Tibial nerve (tissue), 4 donors: ENCODE results near the gene APBA1. TPM values are rescaled to one million over a fixed set of nuclear protein-coding genes. Genes with fewer than 3 reads are reported as not detected.

Experiments used
- DNase-seq, 2 donors: peaks; one replicate each; pipeline ENCODE4 v3.0.0-alpha.2; 2019; ENCODE audit warnings: low spot score in 2 of 2
- H3K27ac ChIP-seq, 4 donors: fragments of 200-600 bp; sonication (generic) in 3 of 4; one replicate each; pipeline ENCODE4 v1.5.1; 2017 to 2019; ENCODE audit warnings: mild to moderate bottlenecking in 1 of 4
- H3K27me3 ChIP-seq, 2 donors: fragments of 200-600 bp; sonication (generic) in 1 of 2; one replicate each; pipeline versions ENCODE4 v1.5.1 to v1.6.0; 2017 to 2019
- H3K36me3 ChIP-seq, 3 donors: fragments of 200-600 bp; sonication (generic); one replicate each; pipeline ENCODE4 v1.5.1; 2018 to 2019
- H3K4me1 ChIP-seq, 4 donors: fragments of 200-600 bp; sonication (generic) in 3 of 4; one replicate each; pipeline ENCODE4 v1.5.1; 2017 to 2019
- H3K4me3 ChIP-seq, 4 donors: fragments of 200-600 bp; sonication (generic) in 3 of 4; one replicate each; pipeline ENCODE4 v1.5.1; 2017 to 2019; ENCODE audit warnings: mild to moderate bottlenecking in 1 of 4, moderate library complexity in 1 of 4
- H3K9me3 ChIP-seq, 4 donors: fragments of 200-600 bp; sonication (generic) in 3 of 4; one replicate each; pipeline ENCODE4 v1.5.1; 2017 to 2019
- EP300 ChIP-seq, 2 donors: sonication (generic); formaldehyde crosslinking; IDR thresholded peaks; one replicate each; pipeline ENCODE4 v1.6.1; 2017; ENCODE audit warnings: antibody characterized with exemption in 2 of 2, mild to moderate bottlenecking in 1 of 2
- POLR2A ChIP-seq, 2 donors: fragments of 450-650 bp; IDR thresholded peaks; one replicate each; pipeline ENCODE4 v1.6.1; 2017; ENCODE audit warnings: antibody characterized with exemption in 2 of 2, mild to moderate bottlenecking in 2 of 2, moderate library complexity in 2 of 2
- WGBS, 2 donors: methylation state at CpG; one replicate each; pipeline ENCODE4 v1.1.5; 2018; 5-methylcytosine and 5-hydroxymethylcytosine counted together
- total RNA-seq, 4 donors: library from RNA; depleted of rRNA; stranded (reverse); fragments of >200 nt; gene quantifications; one replicate each; pipeline ENCODE4 v1.1.0, GENCODE V29; 2016
- TF ChIP-seq, protein P1 (sequence below), 5 experiments: fragments of 200-600 bp in 3 of 5; fragments of 450-650 bp in 2 of 5; sonication (generic) in 3 of 5; IDR thresholded peaks; one replicate each; pipeline ENCODE4 v1.5.1; 2016 to 2019; ENCODE audit warnings: antibody characterized with exemption in 5 of 5, mild to moderate bottlenecking in 3 of 5, moderate library complexity in 2 of 5

APBA1 gene
- total RNA-seq, 4 donors from 2014 or later: 8.4 to 14.4 (median 9.8) TPM

DNA sequence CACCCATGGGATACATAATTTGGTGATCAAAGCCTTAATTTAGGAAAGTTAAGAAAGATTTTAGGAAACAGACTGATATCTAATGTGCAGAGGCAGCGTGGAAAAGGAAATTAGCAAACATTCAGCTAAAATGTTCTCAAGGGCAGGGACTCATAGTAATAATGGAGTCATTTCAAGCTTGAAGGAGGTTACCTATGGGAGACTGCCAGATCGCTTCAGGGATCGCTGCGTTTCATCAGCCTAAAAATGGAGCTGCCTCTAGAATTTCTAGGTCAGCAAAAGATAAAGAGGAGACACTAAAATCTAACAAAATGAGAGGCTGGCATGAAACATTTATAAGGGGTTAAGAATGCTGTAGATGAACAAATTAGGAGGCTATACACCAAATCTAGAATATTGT, 115.5 kb downstream of the APBA1 start:
- peaks cover 0 to 13% (median 3%) of the 10 kb centered on the region in 4 donors for H3K4me1 ChIP-seq
- no peaks in the 10 kb centered on the region for H3K36me3 ChIP-seq
- no peak overlapping the region for H3K27ac ChIP-seq
- no peaks in the 10 kb centered on the region for H3K9me3 ChIP-seq
- 91% methylated on average over 4 of the region's 4 CpGs for WGBS, 2 donors
- no peaks in the 10 kb centered on the region for H3K27me3 ChIP-seq
- no peak for TF ChIP-seq POLR2A (IDR thresholded peaks at IDR 0.05)
- no peak for TF ChIP-seq EP300 (IDR thresholded peaks at IDR 0.05)
- TF ChIP-seq, protein P1, sequence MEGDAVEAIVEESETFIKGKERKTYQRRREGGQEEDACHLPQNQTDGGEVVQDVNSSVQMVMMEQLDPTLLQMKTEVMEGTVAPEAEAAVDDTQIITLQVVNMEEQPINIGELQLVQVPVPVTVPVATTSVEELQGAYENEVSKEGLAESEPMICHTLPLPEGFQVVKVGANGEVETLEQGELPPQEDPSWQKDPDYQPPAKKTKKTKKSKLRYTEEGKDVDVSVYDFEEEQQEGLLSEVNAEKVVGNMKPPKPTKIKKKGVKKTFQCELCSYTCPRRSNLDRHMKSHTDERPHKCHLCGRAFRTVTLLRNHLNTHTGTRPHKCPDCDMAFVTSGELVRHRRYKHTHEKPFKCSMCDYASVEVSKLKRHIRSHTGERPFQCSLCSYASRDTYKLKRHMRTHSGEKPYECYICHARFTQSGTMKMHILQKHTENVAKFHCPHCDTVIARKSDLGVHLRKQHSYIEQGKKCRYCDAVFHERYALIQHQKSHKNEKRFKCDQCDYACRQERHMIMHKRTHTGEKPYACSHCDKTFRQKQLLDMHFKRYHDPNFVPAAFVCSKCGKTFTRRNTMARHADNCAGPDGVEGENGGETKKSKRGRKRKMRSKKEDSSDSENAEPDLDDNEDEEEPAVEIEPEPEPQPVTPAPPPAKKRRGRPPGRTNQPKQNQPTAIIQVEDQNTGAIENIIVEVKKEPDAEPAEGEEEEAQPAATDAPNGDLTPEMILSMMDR (IDR thresholded peaks at IDR 0.05): no peak
- no peak for DNase-seq
- no peak overlapping the region for H3K4me3 ChIP-seq

DNA sequence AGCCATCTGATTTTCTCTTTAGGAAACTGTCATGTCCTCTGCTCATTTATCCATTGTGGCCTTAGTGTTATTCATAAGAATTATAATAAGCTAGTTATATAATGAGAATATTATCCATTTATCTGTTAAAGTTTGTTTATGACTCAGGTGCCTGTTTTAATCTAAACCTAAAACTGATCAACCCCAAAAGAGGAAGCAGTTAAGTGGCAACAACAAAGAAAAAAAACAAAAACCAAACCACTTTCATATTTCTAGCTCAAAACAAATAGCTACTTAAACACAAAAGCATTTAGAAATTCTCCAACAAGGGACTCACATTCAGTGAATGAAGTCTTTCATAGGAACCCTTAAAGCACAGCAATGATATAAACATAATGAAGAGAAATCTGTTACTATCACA, 116.4 kb downstream of the APBA1 start:
- no peak for DNase-seq
- H3K27ac ChIP-seq: no peak overlapping the region
- H3K36me3 ChIP-seq: no peaks in the 10 kb centered on the region
- TF ChIP-seq, protein P1 (IDR thresholded peaks at IDR 0.05): no peak
- TF ChIP-seq POLR2A (IDR thresholded peaks at IDR 0.05) (no peak), EP300 (IDR thresholded peaks at IDR 0.05) (no peak)
- H3K4me3 ChIP-seq: no peak overlapping the region
- H3K4me1 ChIP-seq: peaks cover 0 to 13% (median 3%) of the 10 kb centered on the region in 4 donors
- no peaks in the 10 kb centered on the region for H3K27me3 ChIP-seq
- H3K9me3 ChIP-seq: no peaks in the 10 kb centered on the region

DNA sequence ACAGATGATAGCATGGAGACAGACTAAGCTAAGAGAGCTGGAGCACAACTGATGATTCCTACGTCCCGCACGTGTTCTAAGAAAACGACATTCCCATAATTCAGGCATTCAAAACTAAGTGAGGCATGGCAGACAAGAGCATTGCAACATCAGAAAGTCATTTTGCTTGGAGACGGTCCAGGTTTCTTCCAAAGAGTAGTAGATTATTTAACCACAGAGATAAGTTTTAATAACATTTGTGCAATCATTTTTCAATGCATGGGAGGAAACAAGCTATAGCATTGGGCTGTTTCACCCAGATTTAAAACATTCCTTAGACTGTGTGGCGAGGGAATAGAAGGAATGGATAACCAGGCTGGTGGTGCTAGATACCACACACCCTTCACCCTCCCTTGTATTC, 117.2 kb downstream of the APBA1 start:
- H3K36me3 ChIP-seq: no peaks in the 10 kb centered on the region
- peaks cover 0 to 13% (median 3%) of the 10 kb centered on the region in 4 donors for H3K4me1 ChIP-seq
- no peak overlapping the region for H3K4me3 ChIP-seq
- no peak overlapping the region for H3K27ac ChIP-seq
- 51 to 64% methylated on average over 6 of the region's 6 CpGs for WGBS, 2 donors
- H3K9me3 ChIP-seq: no peaks in the 10 kb centered on the region
- H3K27me3 ChIP-seq: no peaks in the 10 kb centered on the region
- DNase-seq: peak in 1 of 2 donors; percentile 18
- TF ChIP-seq EP300 (IDR thresholded peaks at IDR 0.05): no peak
- TF ChIP-seq, protein P1 (IDR thresholded peaks at IDR 0.05): no peak

DNA sequence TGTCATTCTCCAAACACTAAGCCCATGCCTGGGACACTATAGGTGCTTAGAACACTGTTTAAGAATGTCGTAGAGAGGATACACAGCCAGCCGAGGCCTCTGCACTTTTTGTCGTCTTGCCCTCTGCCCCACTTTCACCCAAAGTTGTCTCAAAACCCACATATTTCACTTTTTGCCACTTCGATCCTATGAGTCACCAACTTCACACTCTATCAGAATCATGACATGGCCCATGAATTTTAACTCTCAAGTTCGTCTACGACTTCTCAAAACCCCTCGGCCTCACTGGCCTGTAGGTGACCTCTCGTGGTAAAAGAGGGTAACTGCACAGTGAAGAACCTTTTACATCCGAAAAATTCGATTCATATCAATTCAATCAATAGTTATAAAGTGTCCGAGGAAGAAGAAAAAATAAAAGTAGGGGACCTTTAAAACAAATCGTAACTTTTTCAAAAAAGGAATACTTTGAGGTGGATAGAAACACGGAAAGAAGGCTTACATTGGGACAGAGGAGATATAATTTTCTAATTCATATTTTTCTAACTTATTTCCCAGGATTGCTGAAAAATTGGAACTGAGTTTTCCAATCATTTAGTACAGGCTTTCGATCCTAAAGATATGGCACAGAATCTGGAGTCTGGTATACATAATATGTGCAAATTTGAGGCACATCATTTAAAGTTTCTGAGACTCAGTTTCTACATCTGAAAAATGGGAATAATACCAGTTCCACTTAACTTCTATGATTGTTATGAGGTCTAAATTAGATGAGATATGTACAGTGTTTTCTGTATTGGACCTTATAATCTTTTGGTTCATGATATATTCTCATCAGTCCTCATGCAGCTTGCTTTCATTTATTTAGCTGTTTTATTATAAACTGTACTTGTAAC, 122.6 kb downstream of the APBA1 start:
- 20 to 21% methylated on average over 14 of the region's 14 CpGs for WGBS, 2 donors
- no peaks in the 10 kb centered on the region for H3K36me3 ChIP-seq
- TF ChIP-seq, protein P1 (IDR thresholded peaks at IDR 0.05): peak; percentile 74 to 90 (median 87)
- TF ChIP-seq POLR2A (IDR thresholded peaks at IDR 0.05) (no peak), EP300 (IDR thresholded peaks at IDR 0.05) (no peak)
- no peaks in the 10 kb centered on the region for H3K27me3 ChIP-seq
- peaks cover 0 to 4% (median 0%) of the 10 kb centered on the region in 4 donors for H3K9me3 ChIP-seq
- H3K27ac ChIP-seq: no peak overlapping the region
- peak in 1 of 2 donors; percentile 19 for DNase-seq
- no peak overlapping the region for H3K4me3 ChIP-seq
- peaks cover 0 to 11% (median under 1%) of the 10 kb centered on the region in 4 donors for H3K4me1 ChIP-seq

DNA sequence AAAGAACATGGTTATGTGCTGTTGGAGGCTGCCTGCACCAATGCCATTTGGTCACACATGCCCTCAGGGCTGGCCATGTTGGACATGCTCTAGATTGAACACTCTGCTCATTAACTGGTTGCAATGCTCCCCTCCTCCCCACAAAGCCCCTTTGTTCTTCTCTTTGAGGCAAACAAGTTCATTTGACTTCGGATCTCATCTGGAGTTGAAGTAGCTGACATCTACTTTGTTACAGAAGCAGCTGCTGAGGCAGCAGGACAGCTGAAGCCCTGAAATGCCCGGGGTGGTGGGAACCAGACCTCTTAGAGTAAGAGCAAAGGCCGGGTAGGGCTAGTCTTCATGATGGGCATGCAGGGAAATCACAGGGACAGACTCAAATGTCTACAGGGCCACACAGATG, 123.5 kb downstream of the APBA1 start:
- no peak overlapping the region for H3K27ac ChIP-seq
- no peak overlapping the region for H3K4me3 ChIP-seq
- peaks cover 0 to 4% (median 0%) of the 10 kb centered on the region in 4 donors for H3K9me3 ChIP-seq
- DNase-seq: no peak
- 42 to 60% methylated on average over 3 of the region's 3 CpGs for WGBS, 2 donors
- TF ChIP-seq POLR2A (IDR thresholded peaks at IDR 0.05) (no peak), EP300 (IDR thresholded peaks at IDR 0.05) (no peak)
- TF ChIP-seq, protein P1 (IDR thresholded peaks at IDR 0.05): no peak
- H3K4me1 ChIP-seq: peaks cover 0 to 9% (median 0%) of the 10 kb centered on the region in 4 donors
- no peaks in the 10 kb centered on the region for H3K36me3 ChIP-seq
- no peaks in the 10 kb centered on the region for H3K27me3 ChIP-seq
